Effector CD4-positive, alpha-beta T cell (primary cell): Measurements from ENCODE around the gene PQBP1.

Experiments used
- DNase-seq: peaks from one replicate; pipeline ENCODE4 v3.0.0-alpha.2; 2020

Gene PQBP1

GRCh38 chrX:48902135-48902534, 4.4 kb downstream of the PQBP1 start:
- no peak for DNase-seq

GRCh38 chrX:48902776-48903175, 5.0 kb downstream of the PQBP1 start:
- no peak for DNase-seq

GRCh38 chrX:48903290-48903689, 5.6 kb downstream of the PQBP1 start:
- no peak for DNase-seq

- DNase-seq, result no peak
Observed at GRCh38 chrX:48904180-48904579, 6.5 kb downstream of the PQBP1 start.

- DNase-seq, result no peak
Observed at GRCh38 chrX:48904626-48905025, 6.9 kb downstream of the PQBP1 start.

GRCh38 chrX:48905090-48905790, 7.5 kb downstream of the PQBP1 start:
- DNase-seq, result no peak

- DNase-seq, result no peak
Observed at GRCh38 chrX:48908600-48908999, 10.9 kb downstream of the PQBP1 start.

GRCh38 chrX:48909703-48910294, 12.1 kb downstream of the PQBP1 start:
- DNase-seq, result no peak

- DNase-seq, result no peak
Observed at GRCh38 chrX:48910926-48911411, 13.2 kb downstream of the PQBP1 start.

- DNase-seq, result peak; percentile 84
Observed at GRCh38 chrX:48911412-48912182, 13.9 kb downstream of the PQBP1 start, which contains the start of gene SLC35A2. Gene SLC35A2 (minus strand): TSS chrX:48911646. CDS start chrX:48911636, 10 bp downstream.

- no peak for DNase-seq
Observed at GRCh38 chrX:48913605-48914366, 16.1 kb downstream of the PQBP1 start.

- DNase-seq, result no peak
Observed at GRCh38 chrX:48914593-48915493, 17.1 kb downstream of the PQBP1 start.

GRCh38 chrX:48917139-48918001, 19.6 kb downstream of the PQBP1 start:
- DNase-seq, result peak; percentile 82

GRCh38 chrX:48918301-48918642, 20.5 kb downstream of the PQBP1 start:
- no peak for DNase-seq

- DNase-seq, result peak; percentile 87
Observed at GRCh38 chrX:48918643-48919340, 21.1 kb downstream of the PQBP1 start, which contains the start of gene PIM2. Gene PIM2 (minus strand): TSS chrX:48919024. CDS start chrX:48918834, 190 bp downstream.

GRCh38 chrX:48919360-48919841, 21.7 kb downstream of the PQBP1 start:
- DNase-seq, result no peak

GRCh38 chrX:48919947-48920717, 22.4 kb downstream of the PQBP1 start:
- DNase-seq, result no peak

- DNase-seq, result no peak
Observed at GRCh38 chrX:48920718-48921104, 23.0 kb downstream of the PQBP1 start.

GRCh38 chrX:48923771-48924170, 26.0 kb downstream of the PQBP1 start:
- DNase-seq, result no peak
